Measurements from ENCODE around the gene CDYL2.

GRCh38 chr16:80576343-80576912 is 228.0 kb downstream of the CDYL2 start:
- TF ChIP-seq EZH2 (IDR thresholded peaks at IDR 0.05; ENCODE audit: insufficient read depth, poor library complexity, severe bottlenecking) (no peak), EZH2phosphoT487 (IDR thresholded peaks at IDR 0.05; ENCODE audit: insufficient read depth, low read depth) (no peak)
